NCI-H1694 (cell line): Measurements from ENCODE around the gene DDOST.
"Not testable (repeated sequence)": the region's sequence is repeated elsewhere in the genome, so short reads cannot be mapped to it uniquely, and the experiment has no call there.

Experiments used
- DNase-seq: peaks from one replicate; lab custom pipeline; 2025; lab: John Stamatoyannopoulos, UW

The DDOST gene

DNA sequence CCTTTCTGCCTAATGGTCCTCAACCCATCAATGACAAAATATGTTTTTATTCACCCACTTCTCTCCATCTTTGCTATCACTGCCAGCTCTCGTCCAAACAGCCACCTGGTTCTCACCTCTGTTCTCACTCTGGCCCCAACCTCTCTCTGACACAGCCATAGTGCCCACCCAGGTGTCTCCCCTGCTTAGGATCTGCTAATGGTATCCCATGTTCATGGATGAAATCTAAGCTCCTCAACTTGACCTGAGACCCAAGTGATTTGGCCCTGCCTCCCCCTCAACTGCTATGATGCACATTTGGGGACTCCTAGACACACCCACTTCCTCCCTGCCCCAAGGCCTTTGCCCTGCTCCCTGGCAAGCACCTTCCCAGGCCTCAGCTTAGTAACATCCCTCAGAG lies 30.7 kb upstream of the DDOST start:
- no peak for DNase-seq

DNA sequence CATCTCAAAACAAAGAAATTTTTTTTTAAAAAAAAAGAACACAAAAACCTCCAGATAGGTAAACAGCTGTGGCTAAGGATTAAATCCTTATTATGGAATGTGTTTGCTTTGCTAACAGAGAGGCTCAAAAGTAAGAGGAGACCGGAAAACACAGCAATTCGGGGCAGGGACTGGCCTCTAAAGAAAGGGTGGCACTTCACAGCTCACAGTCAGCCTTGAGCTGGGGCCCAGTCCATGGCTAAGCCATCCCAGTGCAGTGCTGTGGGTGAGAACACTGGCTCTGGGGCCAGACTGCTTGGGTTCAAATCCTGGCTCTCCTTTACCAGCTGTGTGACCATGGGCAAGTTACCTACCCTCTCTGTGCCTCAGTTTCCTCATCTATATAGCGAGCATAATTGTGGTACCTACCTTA lies 28.5 kb upstream of the DDOST start:
- DNase-seq, result no peak

DNA sequence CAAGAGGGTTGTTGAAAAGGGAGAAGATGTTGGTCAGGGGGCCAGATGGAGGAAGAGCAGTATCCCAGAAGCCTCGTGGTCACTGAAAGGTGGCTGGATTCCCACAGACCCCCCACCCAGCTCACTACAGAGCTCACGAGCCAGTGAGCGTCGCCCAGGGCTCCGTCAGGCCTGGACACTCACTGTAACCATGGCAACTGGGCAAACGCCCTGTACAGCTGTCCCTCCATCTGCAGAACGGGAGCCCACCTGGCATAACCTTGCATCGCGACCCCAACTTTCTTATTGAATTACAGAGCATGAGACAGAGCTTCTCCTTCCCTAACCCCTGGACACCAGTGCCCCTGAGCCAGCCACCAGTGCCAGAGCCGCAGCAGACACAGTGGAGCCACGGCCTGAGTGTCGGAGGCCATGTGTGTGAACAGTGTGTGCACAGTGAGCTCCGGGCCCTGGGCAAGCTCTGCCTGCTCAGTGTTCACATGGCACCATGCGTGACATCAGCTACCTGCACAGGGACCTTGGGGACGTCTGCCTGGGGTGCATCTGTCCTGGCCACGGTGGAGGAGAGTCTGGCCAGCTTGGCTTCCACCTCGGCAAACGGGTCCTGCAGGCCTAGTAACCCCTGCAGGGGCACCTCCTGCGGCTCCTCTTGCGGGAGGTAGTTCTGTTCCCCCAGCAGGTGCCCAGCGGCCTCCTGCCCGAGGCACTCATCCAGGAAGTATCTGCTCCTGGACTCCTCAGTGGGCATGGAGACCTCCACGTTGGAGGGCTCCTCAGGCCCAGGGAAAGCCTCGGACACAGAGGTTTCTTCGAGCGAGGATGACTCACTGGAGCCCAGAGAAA lies 25.9 kb upstream of the DDOST start:
- no peak for DNase-seq

DNA sequence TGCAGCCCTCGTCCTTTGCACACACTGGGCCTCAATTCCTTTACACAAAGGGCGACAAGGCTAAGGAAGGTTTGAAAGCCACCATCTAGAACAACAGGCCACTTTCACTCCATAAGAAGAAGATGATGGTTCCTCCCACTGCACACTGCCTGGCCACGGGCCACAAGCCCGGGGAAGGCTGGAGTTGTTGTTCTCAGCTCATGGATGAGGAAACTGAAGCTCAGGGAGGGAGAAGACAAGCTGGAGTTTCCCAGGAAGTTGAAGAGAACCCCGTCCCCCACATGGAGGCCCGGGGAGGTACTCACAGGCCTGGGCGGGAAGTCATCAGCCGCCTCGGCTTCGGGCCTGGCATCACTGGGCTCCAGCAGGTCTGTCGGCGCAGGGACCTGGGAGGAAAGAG lies 24.6 kb upstream of the DDOST start:
- DNase-seq, result no peak

DNA sequence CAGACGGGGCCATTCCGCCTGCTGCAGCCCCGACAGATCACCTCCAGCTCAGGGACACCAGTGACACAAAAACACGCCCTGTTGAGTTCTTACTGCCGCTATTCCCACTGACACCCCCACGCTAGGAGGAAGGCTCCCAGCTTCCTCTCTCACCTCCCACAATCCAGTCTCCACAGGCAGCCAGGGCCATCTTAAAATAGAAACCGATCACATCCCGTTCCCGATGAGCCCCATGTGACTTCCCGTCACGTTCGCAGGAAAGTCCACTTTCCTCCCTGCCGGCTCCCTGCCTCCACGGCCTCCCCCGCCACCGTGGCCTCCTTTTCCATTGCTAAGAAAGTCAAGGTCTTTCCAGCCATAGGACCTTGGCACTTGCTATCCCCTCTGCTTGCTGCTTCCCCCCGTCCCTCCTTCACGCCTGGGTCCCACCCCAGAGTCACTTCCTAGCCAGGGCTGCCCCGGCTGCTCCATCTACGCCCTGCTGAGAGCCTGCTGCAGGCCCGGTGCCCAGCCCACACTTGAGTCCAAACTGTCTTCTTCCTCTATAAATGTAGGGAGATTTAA lies 24.0 kb upstream of the DDOST start:
- DNase-seq, result no peak

DNA sequence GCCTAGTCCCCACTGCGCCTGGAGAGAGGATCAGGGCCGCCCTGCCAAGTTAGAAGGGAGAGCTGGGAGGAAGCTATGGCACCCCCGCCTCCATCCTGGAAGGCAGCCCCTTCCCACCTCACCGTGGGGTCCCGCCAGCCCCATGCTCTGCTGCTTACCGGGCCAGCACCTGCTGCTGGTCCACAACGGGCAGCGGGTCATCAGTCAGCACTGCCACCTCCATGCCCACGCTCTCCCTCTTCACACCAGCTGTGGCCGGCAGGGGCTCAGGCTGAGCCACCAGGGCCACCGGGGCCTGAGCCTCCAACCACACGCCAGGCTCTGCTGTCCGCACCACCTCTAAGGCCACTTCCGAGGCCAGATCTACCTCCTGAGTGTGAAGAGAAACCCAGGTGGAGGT lies 23.5 kb upstream of the DDOST start:
- no peak for DNase-seq

DNA sequence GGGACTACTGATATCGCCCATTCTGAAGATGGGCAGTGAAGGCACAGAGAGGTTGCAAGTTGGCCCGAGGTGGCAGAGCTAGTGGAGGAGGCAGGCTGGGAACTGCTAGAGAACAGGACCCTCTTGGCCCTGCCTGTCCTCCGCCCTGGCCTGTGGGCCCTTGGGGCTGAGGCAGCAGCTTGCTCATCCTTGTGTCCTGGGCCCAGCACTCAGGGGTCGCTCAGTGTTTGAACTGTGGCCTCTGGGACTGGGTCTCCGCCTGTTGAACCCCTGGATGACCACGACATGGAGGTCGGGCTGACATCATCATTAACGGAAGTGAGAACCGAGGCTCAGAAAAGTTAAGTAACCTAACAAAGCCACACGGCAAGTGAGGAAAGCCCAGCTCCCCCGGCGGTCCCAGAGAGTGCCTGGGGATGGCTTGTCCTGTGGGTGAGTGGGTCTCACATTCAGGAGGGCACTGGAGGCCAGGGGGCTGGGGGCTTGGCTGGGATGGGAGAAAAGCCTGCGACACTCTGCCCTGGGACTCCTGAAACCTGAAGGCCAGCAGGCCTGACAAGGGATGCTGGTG lies 23.0 kb upstream of the DDOST start:
- no peak for DNase-seq

DNA sequence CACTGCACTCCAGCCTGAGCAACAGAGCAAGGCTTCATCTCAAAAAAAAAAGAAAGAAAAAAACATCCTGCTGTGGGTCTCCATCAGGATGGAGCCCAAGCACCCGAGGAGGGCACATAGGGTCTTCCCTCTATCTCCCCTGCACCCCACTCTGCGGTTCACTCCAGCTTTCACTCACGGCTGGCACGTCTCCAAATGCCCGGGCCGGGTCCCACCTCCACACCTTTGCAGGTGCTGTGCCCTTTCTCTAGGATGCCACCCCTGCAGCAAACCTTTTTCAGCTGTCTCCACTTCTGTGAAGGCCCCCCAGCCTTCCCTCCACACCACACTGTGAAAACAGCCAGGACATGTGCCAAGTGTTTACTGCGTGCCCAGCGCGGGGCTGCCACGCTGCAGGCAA lies 22.4 kb upstream of the DDOST start:
- DNase-seq, result no peak

DNA sequence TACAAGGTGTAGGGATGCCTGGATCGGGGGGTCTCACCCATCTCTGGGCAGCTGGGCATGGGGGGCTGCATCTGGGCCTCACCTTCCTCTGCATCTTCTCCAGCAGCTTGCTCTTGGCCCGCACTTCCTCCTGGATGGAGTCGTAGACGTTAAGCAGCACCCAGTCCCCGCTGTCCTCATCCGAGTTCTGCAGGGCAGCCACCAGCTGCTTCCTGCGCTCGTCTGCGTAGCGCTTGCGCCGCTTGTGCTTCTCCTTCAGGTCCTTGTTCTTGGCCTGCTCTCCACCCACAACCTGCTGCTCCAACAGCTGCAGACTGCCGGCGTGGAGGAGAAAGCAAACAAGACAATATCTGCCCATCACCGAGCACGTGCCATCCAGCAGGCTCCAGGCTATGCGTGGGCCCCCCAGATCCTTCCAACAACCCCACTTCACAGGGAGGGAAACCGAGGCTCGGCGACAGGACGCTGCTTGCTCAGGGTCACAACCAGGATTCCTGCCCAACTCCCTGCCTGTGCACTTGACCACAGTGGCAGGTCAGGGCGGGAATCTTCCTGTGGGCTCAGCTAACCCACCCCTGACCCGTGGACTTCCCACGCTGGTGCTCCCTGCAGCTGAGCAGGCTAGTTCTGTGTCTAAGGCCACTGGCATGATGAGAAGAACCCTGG lies 21.5 kb upstream of the DDOST start:
- no peak for DNase-seq

DNA sequence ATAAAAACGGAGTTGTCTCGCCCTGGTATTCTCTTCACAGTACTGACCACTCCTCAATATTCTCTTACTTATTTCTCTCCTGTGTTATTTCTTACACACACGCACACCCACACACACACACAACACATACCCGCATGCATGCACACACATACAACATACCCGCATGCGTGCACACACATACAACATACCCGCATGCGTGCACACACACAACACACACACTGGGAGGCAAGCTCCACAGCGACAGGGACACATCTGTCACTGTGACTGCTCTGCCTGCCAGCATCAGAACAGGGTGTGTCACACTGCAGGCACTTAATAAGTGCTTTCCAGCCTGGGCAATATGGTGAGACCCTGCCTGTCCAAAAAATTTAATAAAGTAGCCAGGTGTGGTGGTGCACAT lies 20.8 kb upstream of the DDOST start:
- no peak for DNase-seq

DNA sequence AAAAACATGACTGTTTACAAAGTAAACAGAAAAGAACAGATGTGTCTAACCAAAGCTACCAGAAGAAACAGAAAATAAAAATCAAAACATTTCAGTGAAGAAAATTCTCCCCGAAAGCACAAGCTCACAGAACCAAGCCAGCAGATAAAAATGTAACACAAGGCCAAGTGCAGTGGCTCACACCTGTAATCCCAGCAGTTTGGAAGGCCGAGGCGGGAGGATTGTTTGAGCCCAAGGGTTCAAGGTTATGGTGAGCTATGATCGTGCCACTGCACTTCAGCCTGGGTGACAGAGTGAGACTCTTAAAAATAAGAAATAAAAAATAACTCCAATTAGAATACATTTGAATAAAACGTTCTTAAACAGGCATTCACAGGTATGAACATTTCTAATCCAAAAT lies 19.1 kb upstream of the DDOST start:
- DNase-seq, result no peak

DNA sequence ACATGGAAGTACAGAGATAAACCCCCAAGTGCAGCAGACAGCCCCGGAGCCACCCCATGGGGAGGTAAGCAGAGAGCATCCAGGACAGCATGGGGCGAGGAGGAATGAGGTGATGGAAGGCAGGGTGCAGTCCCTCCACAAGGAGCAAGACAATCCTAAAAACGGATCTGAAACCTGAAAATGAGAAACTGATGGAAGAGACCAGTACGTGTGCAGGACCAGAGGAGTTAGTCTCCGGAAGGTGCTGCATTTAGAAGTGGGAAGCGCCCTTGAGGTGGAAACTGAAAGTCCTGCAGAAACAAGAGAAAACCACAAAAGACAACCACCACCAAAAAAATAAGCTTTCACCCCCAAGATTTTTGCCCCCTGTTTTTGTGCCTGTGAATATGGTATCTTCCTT lies 17.4 kb upstream of the DDOST start:
- DNase-seq, result no peak

DNA sequence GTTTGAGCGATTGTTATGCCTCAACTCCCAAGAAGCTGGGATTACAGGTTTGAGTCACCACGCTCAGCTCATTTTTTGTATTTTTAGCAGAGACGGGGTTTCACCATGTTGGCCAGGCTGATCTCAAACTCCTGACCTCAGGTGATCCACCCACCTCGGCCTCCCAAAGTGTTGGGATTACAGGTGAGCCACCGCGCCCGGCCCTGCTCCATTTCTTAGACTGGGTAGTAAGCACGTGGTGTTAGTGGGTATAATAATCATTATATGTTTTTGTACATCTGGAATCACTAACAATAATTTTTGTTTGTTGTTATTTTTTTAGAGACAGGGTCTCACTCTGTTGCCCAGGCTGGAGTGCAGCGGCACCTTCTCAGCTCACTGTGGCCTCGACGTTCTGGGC lies 12.5 kb upstream of the DDOST start:
- not testable (repeated sequence) for DNase-seq

DNA sequence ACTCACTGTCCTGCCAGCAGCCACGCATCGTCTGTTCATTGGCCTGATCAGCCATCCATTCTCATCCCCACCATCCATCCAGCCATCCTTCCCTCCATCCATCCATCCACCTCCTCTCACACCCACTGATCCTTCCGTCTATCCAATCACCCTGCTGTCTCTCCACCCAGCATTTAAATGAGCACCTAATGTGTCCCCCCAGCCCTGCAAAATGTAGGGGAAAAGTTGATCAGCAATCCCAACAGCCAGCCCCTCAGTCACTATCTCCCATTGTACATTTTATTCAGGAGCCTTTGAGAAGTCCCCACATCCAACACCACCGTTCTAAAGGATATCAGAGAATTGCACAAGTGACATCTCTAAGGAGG lies 11.1 kb upstream of the DDOST start:
- no peak for DNase-seq

DNA sequence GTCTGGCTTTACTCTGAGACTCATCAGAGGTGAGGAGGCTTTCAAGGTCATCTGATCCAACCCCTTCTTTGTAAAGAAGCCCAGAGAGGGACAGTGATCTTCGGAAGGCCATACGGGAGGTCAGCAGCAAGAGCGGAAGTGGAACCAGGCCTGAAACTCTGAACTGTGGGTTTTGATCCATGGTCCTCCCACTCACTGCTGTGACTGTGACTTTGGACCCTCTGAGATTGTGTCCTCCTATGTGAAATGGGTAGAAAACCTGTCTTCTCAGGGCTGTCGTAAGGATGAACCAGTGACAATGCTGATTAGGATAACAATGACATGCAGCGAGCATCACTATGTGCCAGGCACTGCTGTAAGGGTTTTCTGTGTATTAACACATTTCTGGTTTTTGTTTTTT lies 9.8 kb upstream of the DDOST start:
- no peak for DNase-seq

DNA sequence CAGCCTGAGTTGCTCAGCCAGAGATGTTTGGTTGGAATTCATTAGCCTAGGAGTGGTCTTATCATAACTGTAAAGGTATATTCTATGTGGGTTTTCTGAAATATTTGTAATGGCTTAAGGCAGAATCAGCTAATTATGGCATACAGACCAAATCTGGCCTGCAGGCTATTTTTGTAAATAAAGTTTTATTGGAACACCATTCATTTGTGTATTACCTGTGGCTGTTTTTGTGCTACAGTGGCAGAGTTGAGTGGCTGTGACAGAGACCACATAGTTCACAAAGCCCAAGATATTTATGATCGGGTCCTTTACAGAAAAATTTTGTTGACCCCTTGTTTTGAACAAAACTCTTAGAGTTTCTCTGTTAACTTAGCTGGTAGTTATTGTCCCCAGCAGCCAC lies 7.4 kb upstream of the DDOST start:
- DNase-seq, result no peak

DNA sequence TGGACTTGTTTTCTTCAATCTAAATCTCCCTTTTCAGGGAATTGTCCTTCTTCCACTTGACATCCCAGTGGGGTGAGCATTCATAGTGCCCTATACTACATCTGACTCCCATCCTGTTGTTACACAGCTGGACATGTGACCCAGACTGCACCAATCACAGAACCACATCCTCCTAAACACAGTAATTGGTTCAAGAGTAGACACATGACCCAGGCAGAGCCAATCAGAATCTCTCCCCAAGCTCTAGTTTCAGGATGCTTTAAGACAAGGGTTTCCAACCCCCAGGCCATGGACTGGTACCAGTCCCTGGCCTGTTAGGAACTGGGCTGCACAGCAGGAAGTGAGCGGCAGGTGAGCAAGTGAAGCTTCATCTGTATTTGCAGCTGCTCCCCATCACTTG lies 5.6 kb upstream of the DDOST start:
- DNase-seq, result no peak

DNA sequence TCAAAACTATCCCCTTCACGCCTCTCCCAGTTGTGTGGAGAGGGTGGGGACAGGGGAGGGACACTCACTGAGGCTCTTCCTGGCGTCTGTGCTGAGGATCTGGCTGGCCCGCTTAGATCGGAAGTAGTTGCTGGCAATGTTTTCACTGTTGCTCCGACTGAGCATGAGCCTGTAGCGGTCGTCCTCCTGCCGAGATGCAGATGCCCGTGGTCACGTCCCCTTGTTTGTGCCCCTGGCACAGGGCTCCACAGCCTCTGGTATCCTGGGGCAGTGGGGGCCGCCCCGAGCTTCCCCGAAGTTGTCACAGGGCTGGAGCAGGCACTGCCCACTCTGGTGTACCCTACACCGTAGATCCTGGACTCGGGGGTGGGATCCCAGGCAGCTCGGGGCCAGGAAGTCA lies 5.0 kb upstream of the DDOST start:
- DNase-seq, result no peak

DNA sequence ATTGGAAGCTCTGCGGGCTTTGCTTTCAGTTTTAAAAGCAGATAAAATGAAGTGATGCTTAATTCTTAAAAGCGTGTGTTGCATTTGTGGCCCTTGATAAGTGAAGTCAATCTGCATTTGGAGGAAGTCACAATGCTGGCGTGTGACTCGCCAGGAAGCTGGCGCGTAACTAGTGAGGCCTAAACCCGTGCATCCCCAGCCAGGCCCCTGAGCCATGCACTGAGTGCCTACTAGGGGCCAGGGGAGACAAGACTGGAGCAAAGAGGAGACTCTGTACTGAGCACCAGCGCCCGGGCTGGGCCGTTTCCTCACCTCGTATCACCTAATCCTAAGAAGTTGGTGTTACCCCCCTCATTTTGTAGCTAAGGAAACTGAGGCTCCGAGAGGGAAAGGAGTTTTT lies 4.6 kb upstream of the DDOST start:
- DNase-seq, result no peak

DNA sequence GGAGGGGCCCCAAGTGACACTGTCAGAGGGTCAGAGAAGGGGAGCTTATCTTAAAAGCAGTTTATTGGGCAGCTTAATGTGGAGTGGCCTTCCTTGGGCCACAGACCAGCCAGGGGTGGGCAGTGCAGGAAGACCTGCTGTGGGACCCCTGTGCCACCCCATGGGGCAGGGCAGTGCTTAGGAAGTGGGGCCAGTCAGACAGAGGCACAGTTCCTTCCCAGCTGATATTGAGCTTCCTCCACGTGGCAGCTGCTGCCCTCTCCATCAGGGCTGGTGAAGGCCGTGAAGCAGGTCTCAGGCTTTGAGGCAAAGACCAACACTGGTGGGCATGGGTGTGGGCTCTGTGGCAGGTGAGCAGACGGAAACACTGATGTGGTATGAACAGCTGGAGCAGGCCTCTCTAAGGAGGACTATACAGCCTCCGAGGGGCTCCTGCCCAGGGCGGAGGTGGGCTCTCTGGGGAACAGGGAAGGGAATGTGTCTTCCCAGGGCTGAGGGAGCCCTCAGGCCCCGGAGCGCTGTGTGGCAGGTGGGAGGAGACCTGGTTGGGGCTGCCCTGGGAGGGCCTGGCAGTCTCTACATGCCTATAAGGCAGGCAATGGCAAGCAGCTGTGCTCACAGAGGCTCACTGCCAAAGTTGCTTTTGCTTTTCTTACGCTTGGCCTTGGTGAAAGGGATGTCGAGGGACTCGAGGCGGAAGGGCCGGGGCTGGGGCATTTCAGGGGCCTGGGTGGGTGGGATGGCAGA lies 3.0 kb upstream of the DDOST start:
- DNase-seq, result no peak

DNA sequence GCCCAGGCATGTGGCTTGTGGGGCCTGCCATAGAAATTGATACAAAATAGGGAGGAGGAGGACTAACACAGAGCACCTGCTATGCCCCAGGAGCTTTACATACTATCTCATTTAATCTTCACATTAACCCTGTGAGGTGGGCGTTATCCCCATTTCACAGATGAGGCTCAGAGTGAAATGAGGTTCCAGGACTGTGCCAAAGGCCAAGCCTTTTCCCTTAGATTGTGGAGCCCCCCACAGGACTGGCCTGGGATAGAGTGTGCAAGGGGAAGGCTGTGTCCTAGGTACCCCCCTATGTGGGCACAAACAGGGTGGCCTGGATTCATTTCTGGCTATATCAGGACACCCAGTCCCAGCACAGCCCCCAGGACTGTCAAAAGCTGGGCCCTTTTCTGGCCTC lies 2.2 kb upstream of the DDOST start:
- no peak for DNase-seq

DNA sequence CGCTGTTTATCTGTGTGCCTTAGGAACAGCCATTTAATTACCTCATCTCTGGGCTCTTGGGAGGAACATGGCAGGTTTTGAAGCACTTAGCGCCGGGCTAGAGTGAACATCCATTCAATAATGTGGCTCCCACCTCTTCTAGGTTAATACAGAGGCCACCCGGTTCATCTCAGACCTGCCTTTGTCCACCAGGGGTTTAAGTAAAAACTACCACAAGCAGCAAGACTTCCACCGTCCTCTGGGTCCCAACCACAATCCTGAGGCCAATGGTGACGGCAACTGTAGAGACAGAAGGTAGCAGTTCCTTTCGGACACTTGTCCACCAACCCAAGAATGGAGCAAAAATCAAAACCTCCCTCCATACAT lies 924 bp upstream of the DDOST start:
- no peak for DNase-seq

DNA sequence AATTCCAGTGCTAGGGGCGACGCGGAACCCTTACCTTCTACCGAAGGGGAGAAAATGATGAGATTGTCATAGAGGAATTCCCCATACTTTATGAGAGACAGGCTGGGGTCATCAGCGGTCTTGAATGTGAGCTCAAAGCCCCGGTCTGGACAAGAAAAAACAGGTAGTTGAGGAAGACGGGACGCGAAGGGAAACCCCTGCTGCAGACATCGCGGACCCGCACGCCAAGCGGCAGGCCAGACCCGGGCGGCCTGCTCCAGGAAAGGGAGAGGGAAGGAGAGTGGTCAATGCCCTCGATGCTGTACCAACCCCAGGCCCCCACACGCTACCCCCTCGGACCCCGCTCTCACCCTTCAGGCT lies 342 bp downstream of the DDOST start:
- no peak for DNase-seq
